NCI-H2171 (cell line): Measurements from ENCODE around the gene PES1.
"Not testable (repeated sequence)": the region's sequence is repeated elsewhere in the genome, so short reads cannot be mapped to it uniquely, and the experiment has no call there.

Source experiments
- DNase-seq: peaks from one replicate; lab custom pipeline; 2025; lab: John Stamatoyannopoulos, UW

PES1 gene

DNA sequence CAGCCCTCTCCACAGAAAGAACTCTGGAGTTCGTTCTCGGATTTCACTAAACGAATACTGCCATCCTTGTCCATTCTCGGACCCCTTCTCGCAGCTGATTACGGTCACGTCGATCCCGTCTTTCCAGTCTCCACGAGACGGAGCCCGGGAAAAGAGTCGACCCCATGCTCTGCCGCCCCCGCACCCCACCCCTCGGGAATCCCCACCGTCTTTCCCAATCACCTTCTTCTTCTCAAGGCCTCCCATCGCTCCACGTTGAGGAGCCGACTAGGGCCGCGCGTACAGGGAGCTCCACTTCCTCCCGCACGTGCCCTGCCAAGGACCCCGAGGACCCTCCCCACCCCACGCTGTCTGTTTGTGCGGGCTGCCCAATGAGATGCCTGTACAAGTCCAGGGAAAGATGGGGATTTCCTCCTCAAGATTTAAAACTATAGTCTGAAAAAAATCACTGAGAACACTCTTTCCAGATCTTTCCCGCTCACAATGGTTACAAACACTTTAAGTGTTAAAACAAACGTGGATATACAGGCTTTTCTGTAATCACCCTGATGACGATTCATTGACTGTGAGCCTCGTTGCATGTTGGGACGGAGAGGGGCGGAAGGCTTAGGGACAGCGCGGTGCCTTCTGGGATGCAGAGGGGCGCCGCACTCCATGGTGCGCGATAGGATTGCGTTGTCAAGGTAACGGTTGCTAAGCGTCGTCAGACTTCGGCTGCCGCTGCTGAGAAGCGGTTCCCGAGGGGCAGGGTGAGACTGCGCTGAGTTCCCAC, at the start of gene PES1:
Gene PES1 (minus strand): TSS at position 323 of the 772 bp plus-strand sequence. CDS start 77 bp downstream, at position 246.
- peak; percentile 99 for DNase-seq

DNA sequence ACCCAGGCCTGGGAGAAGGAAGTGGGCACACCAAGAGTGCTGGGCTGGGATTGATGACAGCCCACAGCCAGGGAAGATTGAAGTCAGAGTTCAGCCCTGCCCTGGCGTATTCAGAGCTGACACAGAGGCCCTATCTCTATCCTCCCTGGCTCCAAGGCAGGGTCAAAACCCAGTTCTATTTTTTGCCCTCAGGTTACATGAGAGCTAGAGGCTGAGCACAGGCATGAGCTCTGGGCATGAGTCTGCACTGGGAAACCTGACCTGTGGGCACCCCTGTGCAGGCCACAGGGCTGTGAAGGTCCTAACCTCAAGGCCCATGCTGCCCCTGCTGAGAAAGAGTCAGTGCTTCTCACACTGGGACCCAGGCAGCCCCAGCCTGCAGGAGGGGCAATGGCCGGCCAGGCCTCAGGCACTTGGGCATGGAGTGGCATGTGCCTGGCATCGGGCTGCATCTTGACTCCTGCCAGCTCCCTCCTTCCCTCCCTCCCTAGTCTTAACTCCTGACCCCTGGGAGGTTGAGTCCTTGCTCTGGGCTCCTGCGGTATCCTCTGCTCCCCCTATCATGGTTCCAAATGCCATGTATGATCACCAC, 49.2 kb upstream of the PES1 start:
- no peak for DNase-seq

DNA sequence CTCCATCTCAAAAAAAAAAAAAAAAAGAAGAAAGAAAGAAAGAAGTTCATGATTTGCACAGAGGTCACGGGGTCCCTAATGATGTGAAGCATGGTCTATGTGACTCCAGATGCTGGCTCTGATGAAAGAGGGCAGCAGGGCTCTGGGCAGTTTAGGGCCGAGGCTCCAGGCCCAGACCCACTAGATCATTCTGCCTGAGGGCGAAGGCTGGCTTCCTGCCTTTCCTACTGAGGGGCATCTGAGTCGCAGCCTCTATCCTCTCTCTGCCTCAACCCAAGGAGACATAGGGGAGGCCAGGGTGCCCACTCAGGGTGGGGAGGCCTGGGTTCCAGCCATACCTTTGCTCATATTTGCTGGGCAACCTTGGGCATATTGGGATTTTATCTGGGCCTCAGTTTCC, 48.7 kb upstream of the PES1 start:
- DNase-seq: no peak

DNA sequence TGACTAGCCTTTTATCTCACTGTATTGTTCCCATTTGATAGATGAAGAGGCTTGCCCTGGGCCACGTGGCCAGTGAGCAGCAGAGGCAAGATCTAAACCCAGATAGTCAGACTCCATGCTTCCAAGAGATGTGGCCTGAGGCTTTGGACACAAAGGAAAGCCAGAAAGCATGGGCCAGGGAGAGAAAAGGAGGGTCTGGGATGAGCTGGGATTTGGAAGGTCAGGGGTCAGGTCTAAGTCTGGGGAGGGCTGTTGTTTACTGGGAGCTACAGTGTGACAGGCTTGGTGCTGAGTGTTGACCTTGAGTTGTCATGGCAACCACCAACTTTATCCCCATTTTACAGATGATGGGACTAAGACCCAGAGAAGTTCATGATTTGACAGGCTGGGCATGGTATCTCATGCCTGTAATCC, 46.0 kb upstream of the PES1 start:
- DNase-seq: no peak

DNA sequence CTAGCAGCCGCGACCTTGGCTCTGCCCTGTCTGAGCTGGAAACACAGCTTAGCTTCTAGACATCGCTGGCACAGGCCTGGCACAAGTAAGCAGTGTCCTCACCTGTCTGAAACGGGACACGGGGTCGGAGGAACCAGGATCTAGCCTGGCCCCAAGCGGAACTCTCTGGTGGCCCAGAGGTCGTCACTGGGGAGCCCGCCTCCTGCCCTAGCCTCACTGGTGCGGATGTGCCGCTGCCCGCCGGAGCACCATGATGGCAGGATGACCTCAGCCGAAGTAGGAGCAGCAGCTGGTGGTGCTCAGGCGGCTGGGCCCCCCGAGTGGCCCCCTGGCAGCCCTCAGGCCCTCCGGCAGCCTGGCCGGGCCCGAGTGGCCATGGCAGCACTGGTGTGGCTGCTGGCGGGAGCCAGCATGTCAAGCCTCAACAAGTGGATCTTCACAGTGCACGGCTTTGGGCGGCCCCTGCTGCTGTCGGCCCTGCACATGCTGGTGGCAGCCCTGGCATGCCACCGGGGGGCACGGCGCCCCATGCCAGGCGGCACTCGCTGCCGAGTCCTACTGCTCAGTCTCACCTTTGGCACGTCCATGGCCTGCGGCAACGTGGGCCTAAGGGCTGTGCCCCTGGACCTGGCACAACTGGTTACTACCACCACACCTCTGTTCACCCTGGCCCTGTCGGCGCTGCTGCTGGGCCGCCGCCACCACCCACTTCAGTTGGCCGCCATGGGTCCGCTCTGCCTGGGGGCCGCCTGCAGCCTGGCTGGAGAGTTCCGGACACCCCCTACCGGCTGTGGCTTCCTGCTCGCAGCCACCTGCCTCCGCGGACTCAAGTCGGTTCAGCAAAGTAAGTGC, 44.7 kb upstream of the PES1 start:
- DNase-seq: no peak

DNA sequence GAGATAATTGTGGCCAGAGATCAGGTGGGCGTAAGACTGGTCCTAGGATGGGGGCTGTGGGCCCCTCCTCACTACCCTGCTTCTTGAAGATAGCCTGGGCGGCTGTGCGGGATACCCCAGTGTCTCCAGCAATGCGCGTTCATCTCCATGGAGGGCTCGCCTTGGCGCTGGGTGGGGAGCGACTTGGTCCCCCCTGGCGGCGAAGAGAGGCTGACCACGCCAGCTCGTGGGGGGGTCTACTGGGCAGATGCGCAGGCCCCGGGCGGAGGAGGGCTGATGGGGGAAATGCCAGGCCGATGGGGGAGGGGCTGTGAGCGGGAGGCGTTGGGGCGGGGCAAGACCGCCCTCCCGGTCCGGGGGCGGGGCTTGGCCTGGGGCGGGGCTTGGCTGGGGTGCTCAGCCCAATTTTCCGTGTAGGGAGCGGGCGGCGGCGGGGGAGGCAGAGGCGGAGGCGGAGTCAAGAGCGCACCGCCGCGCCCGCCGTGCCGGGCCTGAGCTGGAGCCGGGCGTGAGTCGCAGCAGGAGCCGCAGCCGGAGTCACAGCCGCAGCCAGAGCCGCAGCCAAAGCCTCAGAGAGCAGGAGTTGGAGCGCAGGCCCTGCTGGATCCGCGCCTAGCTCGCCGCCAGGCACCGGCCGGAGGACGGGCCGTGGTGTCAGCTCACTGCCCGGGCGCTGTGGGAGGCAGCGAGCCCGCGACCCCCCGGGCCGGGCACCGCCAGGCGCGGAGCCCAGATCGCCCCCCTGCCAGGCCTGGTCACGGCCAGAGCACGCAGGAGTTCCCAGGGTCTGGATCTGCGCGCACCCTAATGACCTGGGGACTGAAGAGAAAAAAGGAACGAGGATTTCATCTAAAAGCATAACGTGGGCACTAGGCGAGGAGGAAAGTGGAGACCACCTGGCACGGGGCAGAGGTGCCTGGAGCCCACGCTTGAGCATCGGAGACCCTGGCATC, 43.8 kb upstream of the PES1 start, which contains the start of gene SLC35E4:
Gene SLC35E4 (plus strand): TSS at position 509 of the 953 bp plus-strand sequence. CDS start 670 bp downstream, outside the sequence.
- DNase-seq: peak; percentile 89

DNA sequence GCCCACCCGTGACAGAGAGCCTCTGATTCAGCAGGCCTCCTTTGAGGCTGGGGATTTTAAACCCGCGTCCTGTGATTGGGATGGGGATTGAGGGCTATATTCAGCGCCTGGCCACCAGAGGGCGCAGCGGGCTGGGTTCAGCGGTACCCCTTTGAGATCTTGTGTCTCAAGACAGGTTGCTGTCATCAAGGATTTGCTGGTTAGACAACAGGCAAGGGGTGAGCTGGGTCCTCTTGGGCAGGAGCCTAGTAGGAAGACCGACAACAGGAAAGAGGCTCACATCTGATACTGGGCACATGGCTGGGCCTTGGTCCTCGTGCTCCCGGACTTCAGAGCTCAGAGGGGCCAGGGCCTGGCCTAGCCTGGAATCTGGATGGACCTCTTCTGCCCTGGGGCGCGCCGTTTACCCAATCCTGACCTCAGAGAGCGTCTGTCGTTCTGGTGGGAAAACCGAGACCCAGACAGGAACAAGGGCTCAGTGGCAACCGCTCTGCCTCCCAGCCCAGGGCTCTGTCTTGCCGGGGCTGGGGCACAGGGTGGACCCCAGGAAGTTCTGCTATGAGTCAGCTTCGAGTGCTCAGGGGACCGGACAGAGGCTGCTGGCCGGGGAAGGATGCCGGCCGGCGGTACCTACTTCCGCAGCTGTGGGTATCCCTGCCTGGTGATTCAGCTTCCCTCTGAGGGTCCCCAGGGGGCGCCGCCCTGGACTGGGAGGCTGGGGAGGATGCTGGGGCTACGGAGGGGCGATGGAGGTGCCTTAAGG, 42.9 kb upstream of the PES1 start:
- peak; percentile 64 for DNase-seq

DNA sequence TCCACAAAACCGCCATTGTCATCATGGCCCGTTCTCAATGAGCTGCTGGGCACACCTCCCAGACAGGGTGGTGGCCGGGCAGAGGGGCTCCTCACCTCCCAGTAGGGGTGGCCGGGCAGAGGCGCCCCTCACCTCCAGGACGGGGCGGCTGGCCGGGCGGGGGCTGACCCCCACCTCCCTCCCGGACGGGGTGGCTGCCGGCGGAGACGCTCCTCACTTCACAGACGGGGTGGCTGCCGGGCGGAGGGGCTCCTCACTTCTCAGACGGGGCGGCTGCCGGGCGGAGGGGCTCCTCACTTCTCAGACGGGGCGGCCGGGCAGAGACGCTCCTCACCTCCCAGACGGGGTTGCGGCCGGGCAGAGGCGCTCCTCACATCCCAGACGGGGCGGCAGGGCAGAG, 39.8 kb upstream of the PES1 start:
- not testable (repeated sequence) for DNase-seq

DNA sequence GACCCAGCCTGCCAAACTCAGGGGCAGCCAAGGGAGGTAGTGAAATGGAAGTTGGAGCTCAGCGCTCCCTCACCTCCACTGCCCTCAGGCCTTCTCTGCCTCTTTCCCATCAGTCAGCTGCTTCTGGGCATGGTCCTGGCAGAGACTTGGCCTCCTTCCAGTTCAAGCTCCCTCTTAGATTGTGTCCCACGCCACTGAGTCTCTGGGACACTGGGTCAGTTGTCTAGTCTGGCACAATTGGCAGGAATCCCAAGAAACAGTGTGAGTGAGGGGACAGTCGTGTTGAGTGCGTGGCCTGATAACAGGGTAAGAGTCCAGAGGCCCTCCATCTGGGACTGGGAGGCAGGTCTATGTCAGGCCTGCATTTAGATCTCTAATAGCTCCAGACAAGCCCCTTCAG, 36.8 kb upstream of the PES1 start:
- no peak for DNase-seq

DNA sequence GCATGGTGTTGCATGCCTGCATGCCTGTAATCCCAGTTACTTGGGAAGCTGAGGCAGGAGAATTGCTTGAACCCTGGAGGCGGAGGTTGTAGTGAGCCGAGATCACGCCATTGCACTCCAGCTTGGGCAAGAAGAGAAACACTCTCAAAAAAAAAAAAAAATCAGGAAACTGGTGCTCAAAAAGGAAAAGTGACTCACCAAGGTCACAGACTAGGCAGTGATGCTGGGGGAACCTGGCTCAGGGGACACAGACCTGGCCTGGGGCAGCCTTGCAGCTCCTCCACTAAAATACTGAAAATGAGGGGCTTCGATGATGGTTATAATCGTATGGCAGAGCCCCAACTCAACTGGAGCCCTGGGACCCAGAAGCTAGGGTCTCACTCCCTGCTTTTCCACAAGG, 35.8 kb upstream of the PES1 start:
- no peak for DNase-seq

DNA sequence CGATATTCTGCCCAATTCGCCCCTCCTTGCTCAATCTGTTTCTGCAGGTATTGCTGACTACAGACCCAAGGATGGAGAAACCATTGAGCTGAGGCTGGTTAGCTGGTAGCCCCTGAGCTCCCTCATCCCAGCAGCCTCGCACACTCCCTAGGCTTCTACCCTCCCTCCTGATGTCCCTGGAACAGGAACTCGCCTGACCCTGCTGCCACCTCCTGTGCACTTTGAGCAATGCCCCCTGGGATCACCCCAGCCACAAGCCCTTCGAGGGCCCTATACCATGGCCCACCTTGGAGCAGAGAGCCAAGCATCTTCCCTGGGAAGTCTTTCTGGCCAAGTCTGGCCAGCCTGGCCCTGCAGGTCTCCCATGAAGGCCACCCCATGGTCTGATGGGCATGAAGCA, 34.7 kb upstream of the PES1 start:
- no peak for DNase-seq

DNA sequence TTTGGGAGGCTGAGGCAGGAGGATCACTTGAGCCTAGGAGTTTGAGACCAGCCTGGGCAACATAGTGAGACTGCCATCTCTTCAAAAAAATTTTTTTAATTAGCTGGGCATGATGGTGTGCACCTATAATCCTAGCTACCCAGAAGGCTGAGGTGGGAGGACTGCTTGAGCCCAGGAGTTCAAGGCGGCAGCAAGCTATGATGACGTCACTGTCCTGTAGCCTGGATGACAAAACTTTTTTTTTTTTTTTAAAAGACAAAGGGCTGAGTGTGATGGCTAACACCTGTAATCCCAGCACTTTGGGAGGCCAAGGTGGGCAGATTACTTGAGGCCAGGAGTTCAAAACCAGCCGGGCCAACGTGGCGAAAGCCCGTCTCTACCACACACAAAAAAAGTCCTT, 28.2 kb upstream of the PES1 start:
- not testable (repeated sequence) for DNase-seq

DNA sequence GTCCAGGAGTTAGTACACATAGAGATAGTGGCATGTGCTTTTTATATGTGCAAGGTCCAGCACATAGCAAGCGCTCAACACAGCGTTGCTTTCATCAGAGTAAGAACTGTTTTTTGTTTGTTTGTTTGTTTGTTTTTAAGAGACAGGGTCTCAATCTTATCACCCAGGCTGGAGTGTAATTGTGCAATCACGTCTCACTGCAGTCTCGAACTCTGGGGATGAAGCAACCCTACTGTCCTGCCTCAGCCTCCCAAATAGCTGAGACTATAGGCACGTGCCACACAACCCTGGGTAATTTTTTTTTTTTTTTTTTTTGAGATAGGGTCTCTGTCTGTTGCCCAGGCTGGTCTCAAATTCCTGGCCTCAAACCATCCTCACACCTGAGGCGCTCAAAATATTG, 26.1 kb upstream of the PES1 start:
- DNase-seq: no peak

DNA sequence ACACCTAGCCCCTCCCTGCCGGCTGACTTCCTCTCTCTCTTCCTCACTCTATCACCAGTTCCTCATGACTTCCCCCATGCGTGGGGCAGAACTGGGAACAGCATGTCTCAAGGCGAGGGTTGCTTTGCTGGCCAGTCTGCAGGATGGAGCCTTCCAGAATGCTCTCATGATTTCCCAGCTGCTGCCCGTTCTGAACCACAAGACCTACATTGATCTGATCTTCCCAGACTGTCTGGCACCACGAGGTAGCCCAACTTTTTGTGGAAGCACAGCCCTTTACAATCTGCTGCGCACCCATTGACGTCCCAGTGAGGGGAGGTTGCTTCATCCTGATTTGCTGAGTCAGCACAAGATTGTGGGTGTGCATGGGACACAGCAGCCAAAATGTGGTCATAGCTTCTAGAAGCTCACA, 23.8 kb upstream of the PES1 start:
- no peak for DNase-seq

DNA sequence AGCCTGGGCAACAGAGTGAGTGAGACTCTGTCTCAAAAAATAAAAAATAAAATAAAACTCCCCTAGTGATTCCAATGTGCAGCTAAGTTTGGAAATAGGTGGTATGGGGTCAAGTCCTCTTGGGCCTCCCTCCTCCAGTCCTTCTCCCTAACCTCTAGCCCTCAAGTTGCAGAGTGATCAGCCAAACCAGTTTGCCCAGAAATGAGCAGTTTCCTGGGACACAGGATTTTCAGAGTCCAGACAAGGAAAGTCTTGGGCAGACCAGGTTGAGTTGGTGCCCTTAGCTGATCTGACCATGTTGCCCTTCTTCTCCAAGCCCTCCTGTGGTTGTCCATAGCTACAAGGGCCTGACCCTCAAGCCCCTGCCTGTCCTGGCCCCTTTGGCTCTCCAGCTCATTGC, 23.2 kb upstream of the PES1 start:
- no peak for DNase-seq

DNA sequence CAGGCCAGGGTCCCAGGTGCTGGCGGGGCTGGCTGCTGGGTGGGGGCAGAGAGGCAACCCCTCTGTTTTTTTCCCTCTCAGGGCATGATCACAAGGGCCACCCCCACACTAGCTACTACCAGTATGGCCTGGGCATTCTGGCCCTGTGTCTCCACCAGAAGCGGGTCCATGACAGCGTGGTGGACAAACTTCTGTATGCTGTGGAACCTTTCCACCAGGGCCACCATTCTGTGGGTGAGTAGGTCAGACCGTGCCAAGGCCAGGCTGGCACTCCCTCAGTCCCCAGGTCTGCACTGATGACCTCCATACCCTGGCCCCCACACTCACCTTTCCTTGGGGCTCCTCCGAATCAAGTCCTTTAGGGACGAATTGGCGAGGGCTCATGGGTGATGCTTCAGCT, 22.6 kb upstream of the PES1 start:
- DNase-seq: no peak

DNA sequence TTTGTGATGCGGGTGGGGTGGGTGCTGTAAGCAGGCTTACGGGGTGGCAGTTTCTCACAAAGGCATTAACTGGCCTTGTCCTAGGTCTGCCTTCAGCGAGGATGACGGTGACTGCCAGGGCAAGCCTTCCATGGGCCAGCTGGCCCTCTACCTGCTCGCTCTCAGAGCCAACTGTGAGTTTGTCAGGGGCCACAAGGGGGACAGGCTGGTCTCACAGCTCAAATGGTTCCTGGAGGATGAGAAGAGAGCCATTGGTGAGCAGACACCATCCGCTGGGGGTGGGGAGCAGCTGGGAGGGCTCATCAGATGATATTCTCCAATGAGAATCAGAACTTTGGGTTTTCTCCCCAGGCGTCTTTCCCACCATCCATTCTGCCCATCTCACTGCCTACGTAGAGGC, 21.1 kb upstream of the PES1 start:
- no peak for DNase-seq

DNA sequence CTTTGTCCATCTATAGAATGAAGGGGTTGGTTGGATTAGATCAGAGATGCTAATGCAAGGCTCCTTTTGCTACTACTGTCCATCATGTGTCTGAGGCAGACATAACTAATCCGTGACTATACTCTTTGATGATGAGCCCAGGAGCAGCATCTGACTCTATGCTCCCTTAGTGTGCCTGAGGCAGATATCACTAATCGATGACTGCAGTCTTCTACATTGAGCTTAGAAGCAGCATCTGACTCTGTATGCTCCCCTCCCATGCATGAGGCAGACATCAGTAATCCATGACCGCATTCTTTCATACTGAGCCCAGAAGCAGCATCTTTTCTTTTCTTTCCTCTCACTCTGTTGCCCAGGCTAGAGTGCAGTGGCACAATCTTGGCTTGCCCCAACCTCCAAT, 19.5 kb upstream of the PES1 start:
- DNase-seq: no peak

DNA sequence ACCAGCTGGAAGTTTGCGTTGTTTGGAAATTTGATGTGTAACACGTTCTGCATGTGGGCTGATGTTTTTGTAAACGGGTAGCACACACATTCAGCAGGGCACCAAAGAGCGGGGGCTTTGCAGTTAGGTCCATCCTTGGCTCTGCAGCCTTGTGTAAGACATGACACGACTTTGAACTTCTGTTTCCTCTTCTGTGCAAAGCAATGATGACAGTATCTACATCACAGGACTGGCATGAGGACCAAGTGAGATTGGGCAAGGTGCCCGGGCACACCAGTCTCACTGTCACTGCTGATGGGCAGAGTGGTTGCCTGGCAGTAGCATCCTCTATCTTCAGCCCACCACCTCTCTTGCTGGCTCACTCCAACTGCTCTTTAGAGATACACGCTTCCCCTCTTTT, 18.6 kb upstream of the PES1 start:
- no peak for DNase-seq

DNA sequence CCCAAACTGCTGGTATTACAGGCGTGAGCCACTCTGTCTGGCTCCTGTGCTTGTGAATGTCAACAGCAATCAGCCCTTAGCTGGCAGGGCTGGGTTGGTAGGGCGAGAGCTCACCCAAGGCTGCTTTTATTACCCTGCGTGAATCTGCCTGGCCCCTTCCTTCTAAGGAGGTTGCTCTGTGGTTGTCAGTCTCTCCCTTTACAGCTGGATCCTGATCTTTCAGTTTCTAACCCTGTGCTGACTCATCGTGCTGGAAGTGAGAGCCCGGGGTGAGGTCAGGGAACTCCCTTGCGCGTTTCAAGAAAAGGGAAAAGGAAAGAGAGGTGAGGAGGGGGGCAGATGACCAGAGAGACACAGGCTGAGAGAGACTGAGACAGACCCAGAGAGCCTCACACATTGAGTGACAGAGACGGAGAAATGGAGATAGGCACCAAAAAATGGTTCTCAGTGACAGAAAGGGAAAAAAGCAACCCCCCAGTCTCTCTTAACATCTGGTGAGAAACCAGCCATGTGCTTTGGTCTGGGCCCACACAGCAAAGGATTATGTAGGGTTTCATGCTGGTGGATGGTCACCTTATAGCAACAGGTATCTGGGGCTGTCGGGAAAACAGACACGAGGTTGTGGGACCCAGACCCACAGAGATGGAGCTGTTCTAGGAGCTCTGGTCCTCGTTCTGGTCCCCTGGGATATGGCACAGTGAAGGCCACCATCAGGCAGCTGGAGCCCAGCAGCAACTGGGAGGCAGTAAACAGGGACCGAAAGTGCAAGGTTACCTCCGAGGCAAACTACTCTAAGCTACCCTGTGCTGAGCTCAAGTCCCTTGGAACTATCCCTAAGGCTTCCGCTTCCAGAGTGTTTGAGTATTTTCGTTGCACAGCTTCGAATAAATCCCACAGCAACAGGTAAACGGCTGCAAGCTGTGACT, 17.8 kb upstream of the PES1 start:
- no peak for DNase-seq
